ENCODE measurements around the gene SSTR5.

DNA sequence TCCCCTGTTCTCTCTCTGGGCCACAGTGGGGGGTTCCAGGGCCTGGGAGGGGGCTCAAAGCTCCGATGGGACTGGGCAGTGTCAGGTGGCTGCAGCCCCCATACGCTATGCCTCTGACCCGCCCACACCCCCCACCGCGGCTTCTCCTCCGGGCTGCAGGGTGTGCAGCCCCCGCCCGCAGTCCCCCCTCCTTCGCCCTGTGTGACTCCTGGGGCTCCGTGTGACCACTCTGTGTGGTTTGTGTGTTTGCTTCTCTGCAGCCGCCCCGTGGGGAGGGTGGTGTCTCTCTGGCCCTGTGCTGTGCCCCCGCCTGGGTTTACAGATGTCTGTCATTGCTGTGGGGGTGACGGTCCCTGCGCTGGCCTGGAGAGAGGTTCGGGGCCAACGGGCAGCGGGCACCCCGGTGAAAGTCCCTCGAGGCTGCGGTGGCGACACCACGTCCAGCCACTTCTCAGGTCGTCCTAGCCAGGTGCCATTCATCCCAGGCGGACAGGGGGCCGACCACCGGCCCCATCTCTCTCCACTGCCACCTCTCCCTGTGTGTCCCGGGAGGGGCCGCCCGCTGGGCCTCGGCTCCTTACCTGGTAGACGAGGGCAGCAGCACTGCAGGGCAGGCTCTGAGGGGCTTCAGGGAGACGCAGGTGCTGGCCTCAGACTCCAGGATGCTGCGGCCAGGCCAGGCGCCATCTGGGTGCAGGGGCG, 5.5 kb downstream of the SSTR5 start:
- TF ChIP-seq MXI1 (IDR thresholded peaks at IDR 0.05; ENCODE audit: borderline replicate concordance, low read depth, low read length) (no peak), POLR2A (IDR thresholded peaks at IDR 0.05; ENCODE audit: low read depth, low read length) (no peak), SMC3 (IDR thresholded peaks at IDR 0.05; ENCODE audit: low read depth, low read length) (no peak), CEBPB (IDR thresholded peaks at IDR 0.05; ENCODE audit: low read depth, low read length) (no peak), MAZ (IDR thresholded peaks at IDR 0.05; ENCODE audit: borderline replicate concordance, low read depth, low read length) (no peak), NFE2L2 (IDR thresholded peaks at IDR 0.05; ENCODE audit: low read depth, low read length) (no peak), MAFK (IDR thresholded peaks at IDR 0.05; ENCODE audit: low read depth, low read length) (no peak)
- TF ChIP-seq, protein P1, sequence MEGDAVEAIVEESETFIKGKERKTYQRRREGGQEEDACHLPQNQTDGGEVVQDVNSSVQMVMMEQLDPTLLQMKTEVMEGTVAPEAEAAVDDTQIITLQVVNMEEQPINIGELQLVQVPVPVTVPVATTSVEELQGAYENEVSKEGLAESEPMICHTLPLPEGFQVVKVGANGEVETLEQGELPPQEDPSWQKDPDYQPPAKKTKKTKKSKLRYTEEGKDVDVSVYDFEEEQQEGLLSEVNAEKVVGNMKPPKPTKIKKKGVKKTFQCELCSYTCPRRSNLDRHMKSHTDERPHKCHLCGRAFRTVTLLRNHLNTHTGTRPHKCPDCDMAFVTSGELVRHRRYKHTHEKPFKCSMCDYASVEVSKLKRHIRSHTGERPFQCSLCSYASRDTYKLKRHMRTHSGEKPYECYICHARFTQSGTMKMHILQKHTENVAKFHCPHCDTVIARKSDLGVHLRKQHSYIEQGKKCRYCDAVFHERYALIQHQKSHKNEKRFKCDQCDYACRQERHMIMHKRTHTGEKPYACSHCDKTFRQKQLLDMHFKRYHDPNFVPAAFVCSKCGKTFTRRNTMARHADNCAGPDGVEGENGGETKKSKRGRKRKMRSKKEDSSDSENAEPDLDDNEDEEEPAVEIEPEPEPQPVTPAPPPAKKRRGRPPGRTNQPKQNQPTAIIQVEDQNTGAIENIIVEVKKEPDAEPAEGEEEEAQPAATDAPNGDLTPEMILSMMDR (conservative IDR thresholded peaks at IDR 0.05; ENCODE audit: low read depth, low read length) = no peak

All from IMR-90 (cell line).